Measurements from ENCODE around the gene FAF1.

GRCh38 chr1:50827546-50827945 is 132.5 kb downstream of the FAF1 start:
- TF ChIP-seq EP300 (IDR thresholded peaks at IDR 0.05; ENCODE audit: borderline replicate concordance) (no peak), REST (IDR thresholded peaks at IDR 0.05; ENCODE audit: low read depth) (no peak), YY1 (IDR thresholded peaks at IDR 0.05; ENCODE audit: low read depth) (no peak)
